K562 (cell line): Measurements from ENCODE around the gene COQ7. TPM values are rescaled to one million over a fixed set of nuclear protein-coding genes. Genes with fewer than 3 reads are reported as not detected.

Experiments used
- ATAC-seq: fragments of 200-7000 bp; cut with Tn5 transposase; 3 replicates; pipeline ENCODE4 v1.9.1; 2020; ENCODE audit warnings: moderate library complexity
- BruUV-seq: library from RNA; stranded (reverse); fragments of 400-500 nt; replicated peaks from 2 replicates; lab custom pipeline; 2021; lab: Mats Ljungman, UMichigan
- CTCF ChIA-PET: fragments of 300-600 bp; formaldehyde crosslinking; extraction: SDS; loops from one replicate; lab custom pipeline; 2021; ENCODE audit warnings: low intra/inter-chr PET ratio; lab: Yijun Ruan, JAX
- POLR2A ChIA-PET: fragments of 300-600, 350-650 bp; sonication (Branson Sonifier 250); formaldehyde crosslinking; extraction: SDS; loops from one replicate; lab custom pipeline; 2021; ENCODE audit warnings: antibody characterized with exemption, inconsistent platforms; lab: Yijun Ruan, JAX
- DNase-seq, 4 experiments: peaks; one replicate each; pipeline versions ENCODE4 v3.0.0 to v3.0.0-alpha.2; 2011 to 2018; ENCODE audit warnings: low spot score in 3 of 4, mixed read lengths in 3 of 4; ENCODE audit errors: extremely low read depth in 1 of 4
- FAIRE-seq: peaks from 2 replicates; lab custom pipeline; 2011; peaks lifted over from hg19 to GRCh38; lab: Jason Lieb, UNC
- H2AFZ ChIP-seq: 2 replicates; pipeline ENCODE4 v1.6.0; 2011; ENCODE audit warnings: low read depth, low read length, control low read depth, inconsistent platforms
- H3K27ac ChIP-seq: fragments of 200-600 bp; 3 replicates; pipeline ENCODE4 v1.8.0; 2011; ENCODE audit warnings: low read depth, mild to moderate bottlenecking, control low read depth, inconsistent platforms, low read length, moderate library complexity, mixed read lengths; ENCODE audit errors: extremely low read depth
- H3K27me3 ChIP-seq, 2 experiments: fragments of 300-600 bp in 1 of 2; 2 replicates in 1 of 2; 3 replicates in 1 of 2; pipeline versions ENCODE4 v1.6.0 to v1.8.0; 2011; ENCODE audit warnings: inconsistent platforms in 2 of 2, low read length in 2 of 2, mild to moderate bottlenecking in 1 of 2, mixed read lengths in 1 of 2, moderate library complexity in 1 of 2; ENCODE audit not compliant: control insufficient read depth in 2 of 2, insufficient read depth in 2 of 2
- H3K36me3 ChIP-seq: fragments of 300-600 bp; 3 replicates; pipeline ENCODE4 v1.8.0; 2011; ENCODE audit warnings: mild to moderate bottlenecking, low read length, inconsistent platforms; ENCODE audit not compliant: control insufficient read depth, insufficient read depth
- H3K4me1 ChIP-seq, 2 experiments: fragments of 200-600 bp in 1 of 2; replicated peaks in 1 of 2; 2 replicates in 1 of 2; 3 replicates in 1 of 2; pipeline versions ENCODE4 v1.5.1 to v1.8.0; 2011; ENCODE audit warnings: inconsistent platforms in 2 of 2, low read length in 2 of 2, mild to moderate bottlenecking in 1 of 2, mixed read lengths in 1 of 2, moderate library complexity in 1 of 2; ENCODE audit not compliant: control insufficient read depth in 2 of 2, insufficient read depth in 2 of 2
- H3K4me2 ChIP-seq: 2 replicates; pipeline ENCODE4 v1.6.1; 2011; ENCODE audit warnings: low read length, control low read depth, inconsistent platforms, mixed read lengths; ENCODE audit not compliant: insufficient read depth
- H3K4me3 ChIP-seq: fragments of 200-600 bp; sonication (generic), shearing (Covaris generic); 2 replicates; pipeline ENCODE4 v1.5.1; 2016; ENCODE audit warnings: control low read depth, inconsistent platforms
- H3K79me2 ChIP-seq: fragments of 200-600 bp; 3 replicates; pipeline ENCODE4 v1.8.0; 2011; ENCODE audit warnings: low read length, inconsistent platforms; ENCODE audit not compliant: control insufficient read depth, insufficient read depth
- H3K9ac ChIP-seq, 2 experiments: 2 replicates each; pipeline versions ENCODE4 v1.6.0 to v1.6.1; 2011; ENCODE audit warnings: low read depth in 2 of 2, low read length in 2 of 2, control low read depth in 1 of 2, inconsistent platforms in 1 of 2, mild to moderate bottlenecking in 1 of 2, mixed read lengths in 1 of 2; ENCODE audit not compliant: insufficient read depth in 1 of 2
- H3K9me1 ChIP-seq: one replicate; pipeline ENCODE4 v1.6.0; 2011; ENCODE audit warnings: inconsistent platforms, mild to moderate bottlenecking, low read length, moderate library complexity; ENCODE audit not compliant: control insufficient read depth, insufficient read depth
- H3K9me3 ChIP-seq: replicated peaks from 2 replicates; pipeline ENCODE4 v1.5.1; 2011; ENCODE audit warnings: low read depth, low read length, inconsistent platforms; ENCODE audit not compliant: control insufficient read depth, insufficient read depth
- H4K20me1 ChIP-seq: replicated peaks from 2 replicates; pipeline ENCODE4 v1.6.1; 2011; ENCODE audit warnings: low read length, inconsistent platforms, mixed read lengths; ENCODE audit not compliant: control insufficient read depth, insufficient read depth
- ADNP ChIP-seq: fragments of 200-800 bp; sonication (Bioruptor generic); IDR thresholded peaks from 2 replicates; pipeline ENCODE4 v1.6.1; 2016; ENCODE audit warnings: missing genetic modification characterization, missing compliant biosample characterization
- KDM4B ChIP-seq, 2 experiments: fragments of 450-650 bp in 1 of 2; sonication (generic) in 1 of 2; IDR thresholded peaks; 2 replicates each; pipeline ENCODE4 v1.6.1; 2016 to 2017; ENCODE audit warnings: borderline replicate concordance in 2 of 2, antibody characterized with exemption in 1 of 2, low read depth in 1 of 2, mild to moderate bottlenecking in 1 of 2
- NFYB ChIP-seq: IDR thresholded peaks from 2 replicates; pipeline ENCODE4 v1.6.1; 2011; ENCODE audit warnings: mild to moderate bottlenecking, moderate library complexity; ENCODE audit not compliant: insufficient read length; ENCODE audit errors: extremely low read depth
- NR1H2 ChIP-seq: sonication (generic); formaldehyde crosslinking; IDR thresholded peaks from 2 replicates; pipeline ENCODE4 v1.4.0; 2020; ENCODE audit warnings: mild to moderate bottlenecking, missing genetic modification reagents
- RAD51 ChIP-seq: fragments of 450-650 bp; IDR thresholded peaks from 2 replicates; pipeline ENCODE4 v1.7.1; 2016; ENCODE audit warnings: low read depth, mild to moderate bottlenecking, borderline replicate concordance
- SRSF7 ChIP-seq: fragments of 200-400 bp; formaldehyde crosslinking; optimal IDR thresholded peaks from 2 replicates; pipeline ENCODE3; 2017; ENCODE audit warnings: mild to moderate bottlenecking, low read depth, low read length
- USF1 ChIP-seq: sonication (generic); formaldehyde crosslinking; IDR thresholded peaks from 2 replicates; pipeline ENCODE4 v1.9.0; 2022; ENCODE audit warnings: mild to moderate bottlenecking, missing genetic modification reagents
- ZHX1 ChIP-seq: fragments of 150-350 bp; conservative IDR thresholded peaks from 2 replicates; pipeline ENCODE4 v1.6.1; 2014; ENCODE audit warnings: low read length
- ZKSCAN1 ChIP-seq: fragments of 150-350 bp; IDR thresholded peaks from 2 replicates; pipeline ENCODE4 v1.6.1; 2016; ENCODE audit warnings: low read depth, low read length
- ZNF780A ChIP-seq: fragments of 250-450 bp; sonication (Bioruptor Pico); IDR thresholded peaks from 2 replicates; pipeline ENCODE4 v1.5.0; 2021; ENCODE audit warnings: mild to moderate bottlenecking
- WGBS: fragments of 100-300 bp; shearing (Covaris generic); methylation state at CpG from one replicate; pipeline ENCODE4 v1.1.6; 2016; ENCODE audit warnings: low coverage, mixed read lengths; ENCODE audit not compliant: insufficient coverage; ENCODE audit errors: missing lambda C conversion rate; 5-methylcytosine and 5-hydroxymethylcytosine counted together
- in situ Hi-C: fragments of 300-500 bp; cut with MboI; formaldehyde crosslinking; loops from 4 replicates; pipeline ENCODE4 v1.15.0; 2018; ENCODE audit warnings: inconsistent platforms, mixed read lengths
- intact Hi-C: fragments of 100-400 bp; cut with micrococcal nuclease; formaldehyde crosslinking; loops from 2 replicates; pipeline ENCODE4 v1.14.2; 2022
- polyA plus RNA-seq, 8 experiments: library from polyadenylated mRNA; depleted of rRNA in 4 of 8; stranded (reverse) in 5 of 8; unstranded in 3 of 8; fragments of >200 nt; fragmentation: Nextera tagmentation in 2 of 8; fragmentation: Illumina TruSeq in 1 of 8; extraction: Ambion mirVana in 2 of 8; extraction: Trizol in 1 of 8; gene quantifications; 2 replicates each; pipeline versions ENCODE4 v1.2.1 to v1.2.3, GENCODE V29; 2011 to 2014; ENCODE audit warnings: inconsistent platforms in 1 of 8, missing spikeins in 1 of 8
- total RNA-seq, 7 experiments: library from RNA; depleted of rRNA in 6 of 7; stranded (reverse); fragments of >200 nt in 6 of 7; fragmentation: Illumina TruSeq in 2 of 7; extraction: Trizol in 2 of 7; gene quantifications; 2 replicates each; pipeline versions ENCODE4 v1.2.1 to v1.2.3, GENCODE V29; 2011 to 2021; ENCODE audit warnings: low replicate concordance in 1 of 7
- TF ChIP-seq, protein P1 (sequence below): fragments of 450-650 bp; formaldehyde crosslinking; IDR thresholded peaks from 2 replicates; pipeline ENCODE4 v1.4.0; 2020; ENCODE audit warnings: mild to moderate bottlenecking, mixed read lengths
- TF ChIP-seq, protein P2 (sequence below): sonication (generic); formaldehyde crosslinking; IDR thresholded peaks from 2 replicates; pipeline ENCODE4 v1.5.0; 2020; ENCODE audit warnings: missing genetic modification reagents

COQ7 gene
- total and polyA plus RNA-seq, 9 of the 15 experiments (the other 6 are each of a cell fraction or from before 2014, with no cell fraction given): 2.3 to 26.1 (median 15.2) TPM

DNA sequence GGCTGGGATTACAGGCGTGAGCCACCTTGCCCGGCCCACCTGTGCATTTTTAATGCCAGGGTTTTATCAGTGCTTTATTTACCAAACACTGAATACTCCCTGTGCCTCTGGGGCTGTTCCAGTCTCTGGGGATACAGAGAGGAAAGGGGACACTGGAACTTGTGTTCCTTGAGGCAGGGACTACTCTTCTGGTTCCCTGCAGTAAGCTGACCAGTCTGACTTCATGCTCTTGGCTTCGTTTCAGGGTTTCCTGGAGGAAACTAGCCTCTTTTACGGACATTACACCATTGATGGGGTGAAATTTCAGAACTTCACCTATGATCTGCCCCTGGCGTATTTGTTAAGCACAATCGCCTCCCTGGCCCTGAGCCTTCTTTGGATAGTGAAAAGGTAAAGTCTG is 37.4 kb upstream of the COQ7 start (continued):
- TF ChIP-seq ZHX1 (no peak), SRSF7 (no peak), NR1H2 (CRISPR knock-in tag) (no peak)
- TF ChIP-seq, all 486 proteins: peak for 0

DNA sequence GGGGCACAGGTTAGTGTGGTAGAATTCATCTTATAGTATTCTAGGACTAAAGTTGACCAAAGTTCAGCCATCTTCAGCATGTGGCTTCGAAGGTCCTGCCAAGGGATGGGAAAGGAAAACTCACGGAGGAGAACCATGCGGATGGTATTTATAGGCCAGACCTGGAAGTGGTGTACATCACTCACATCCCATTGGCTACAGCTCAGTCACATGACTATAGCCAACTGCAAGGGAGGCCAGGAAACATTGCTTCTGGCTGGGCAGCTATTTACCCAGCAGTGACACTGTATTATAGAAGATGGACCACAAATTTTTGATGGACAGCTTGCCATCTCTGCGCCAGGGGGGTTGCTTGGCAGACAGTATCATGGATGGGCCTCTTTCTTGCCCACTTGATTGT is 35.7 kb upstream of the COQ7 start:
- no peak overlapping the region for H2AFZ ChIP-seq
- no peaks in the 10 kb centered on the region for H4K20me1 ChIP-seq
- no peak overlapping the region for H3K27ac ChIP-seq
- H3K9ac ChIP-seq: no peak overlapping the region
- H3K4me3 ChIP-seq: no peak overlapping the region
- DNase-seq (no peak), ATAC-seq (no peak), FAIRE-seq (no peak)
- H3K9me1 ChIP-seq: no peaks in the 10 kb centered on the region
- H3K4me1 ChIP-seq: no peaks in the 10 kb centered on the region
- in situ Hi-C loops: no loop called here
- no TSS peak for BruUV-seq
- ChIA-PET CTCF (no interaction called here), POLR2A (no interaction called here)
- peaks cover 4 to 7% of the 10 kb centered on the region in 2 experiments; a peak in 3 of 5 replicates for H3K27me3 ChIP-seq
- intact Hi-C loops: no loop called here
- TF ChIP-seq, protein P1, sequence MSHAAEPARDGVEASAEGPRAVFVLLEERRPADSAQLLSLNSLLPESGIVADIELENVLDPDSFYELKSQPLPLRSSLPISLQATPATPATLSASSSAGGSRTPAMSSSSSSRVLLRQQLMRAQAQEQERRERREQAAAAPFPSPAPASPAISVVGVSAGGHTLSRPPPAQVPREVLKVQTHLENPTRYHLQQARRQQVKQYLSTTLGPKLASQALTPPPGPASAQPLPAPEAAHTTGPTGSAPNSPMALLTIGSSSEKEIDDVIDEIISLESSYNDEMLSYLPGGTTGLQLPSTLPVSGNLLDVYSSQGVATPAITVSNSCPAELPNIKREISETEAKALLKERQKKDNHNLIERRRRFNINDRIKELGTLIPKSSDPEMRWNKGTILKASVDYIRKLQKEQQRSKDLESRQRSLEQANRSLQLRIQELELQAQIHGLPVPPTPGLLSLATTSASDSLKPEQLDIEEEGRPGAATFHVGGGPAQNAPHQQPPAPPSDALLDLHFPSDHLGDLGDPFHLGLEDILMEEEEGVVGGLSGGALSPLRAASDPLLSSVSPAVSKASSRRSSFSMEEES (CRISPR knock-in tag): peak; percentile 24; the same call in 1 of the 2 replicates
- TF ChIP-seq, protein P2, sequence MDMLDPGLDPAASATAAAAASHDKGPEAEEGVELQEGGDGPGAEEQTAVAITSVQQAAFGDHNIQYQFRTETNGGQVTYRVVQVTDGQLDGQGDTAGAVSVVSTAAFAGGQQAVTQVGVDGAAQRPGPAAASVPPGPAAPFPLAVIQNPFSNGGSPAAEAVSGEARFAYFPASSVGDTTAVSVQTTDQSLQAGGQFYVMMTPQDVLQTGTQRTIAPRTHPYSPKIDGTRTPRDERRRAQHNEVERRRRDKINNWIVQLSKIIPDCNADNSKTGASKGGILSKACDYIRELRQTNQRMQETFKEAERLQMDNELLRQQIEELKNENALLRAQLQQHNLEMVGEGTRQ: peak; percentile 52; the same call in 1 of the 2 replicates
- TF ChIP-seq KDM4B (IDR thresholded peaks at IDR 0.05; ENCODE audit: borderline replicate concordance in 2 of 2, low read depth in 1 of 2) (no peak), RAD51 (peak; percentile 31; the same call in 1 of the 2 replicates), NFYB (peak; percentile 53), ADNP (tag) (no peak), ZNF780A (CRISPR knock-in tag) (no peak), USF1 (CRISPR knock-in tag) (peak; percentile 54), ZKSCAN1 (no peak)
- no peaks in the 10 kb centered on the region for H3K79me2 ChIP-seq
- no peaks in the 10 kb centered on the region for H3K36me3 ChIP-seq
- 41% methylated on average over 4 of the region's 4 CpGs for WGBS
- no peaks in the 10 kb centered on the region for H3K9me3 ChIP-seq
- no peak overlapping the region for H3K4me2 ChIP-seq
